GM15510 (cell line): ENCODE measurements around the gene PI16.

Experiments used
- POLR2A ChIP-seq: IDR thresholded peaks from 3 replicates; pipeline ENCODE4 v1.6.1; 2011; ENCODE audit warnings: borderline replicate concordance; ENCODE audit not compliant: insufficient read length; ENCODE audit errors: extremely low read depth

The PI16 gene

GRCh38 chr6:36924131-36924530, 30.4 kb upstream of the PI16 start:
- TF ChIP-seq POLR2A, result no peak

GRCh38 chr6:36924778-36925374, 29.7 kb upstream of the PI16 start:
- no peak for TF ChIP-seq POLR2A

DNA sequence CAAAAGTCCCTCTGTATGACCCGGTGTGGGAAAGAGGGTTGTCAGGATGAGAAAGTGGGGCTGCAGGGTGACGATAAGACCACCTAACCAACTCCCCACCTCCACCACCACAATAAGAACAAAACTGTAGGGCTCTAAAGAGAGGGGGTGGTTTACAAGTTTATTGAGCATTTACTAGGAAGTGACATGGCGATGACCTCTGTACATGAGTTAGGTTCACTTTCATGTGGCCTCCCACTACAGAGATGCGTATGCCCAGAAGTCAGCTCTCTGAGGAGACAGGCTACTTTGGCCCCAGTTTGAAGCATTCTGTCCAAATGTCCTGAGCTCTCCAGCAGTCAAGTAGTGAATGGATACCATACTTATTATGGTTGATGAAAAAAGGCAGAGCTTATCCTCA, 28.7 kb upstream of the PI16 start:
- no peak for TF ChIP-seq POLR2A

DNA sequence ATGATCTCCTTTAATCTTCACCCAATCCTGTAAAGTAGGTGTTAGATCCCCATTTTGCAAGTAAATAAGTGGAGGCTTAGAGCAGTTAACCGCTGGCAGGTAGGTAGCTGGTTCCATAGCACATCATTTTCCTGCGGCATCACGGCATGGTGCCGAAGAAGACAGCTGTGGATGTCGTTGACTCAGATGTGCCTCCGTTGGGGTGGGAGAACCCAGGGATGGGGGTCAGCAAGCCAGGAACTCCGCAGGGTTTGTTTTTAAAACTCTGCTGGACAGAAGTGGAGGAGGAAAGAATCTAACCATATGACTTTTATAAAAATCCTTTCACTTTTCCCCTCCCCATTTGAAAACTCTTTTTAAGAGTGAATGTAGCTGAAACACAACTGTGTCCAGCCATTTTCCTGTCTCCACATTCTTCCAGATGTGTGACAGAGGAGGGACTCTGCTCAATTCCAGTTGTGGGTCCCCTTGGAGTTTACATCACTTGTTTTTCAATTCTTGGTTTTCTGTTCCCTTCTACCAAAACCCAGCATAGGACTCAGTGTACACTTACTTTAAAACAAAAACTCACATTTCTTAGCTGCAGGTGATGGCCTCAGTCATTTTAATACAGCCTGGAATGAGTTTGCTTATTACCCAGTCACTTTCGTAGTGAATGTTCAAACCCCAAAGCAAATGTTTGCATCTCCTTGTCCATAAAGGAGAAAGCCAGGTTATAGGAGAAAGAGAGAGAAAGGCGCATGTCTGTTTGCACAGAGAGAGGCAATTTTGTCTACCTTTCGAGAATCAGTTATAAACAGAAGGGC, 27.6 kb upstream of the PI16 start:
- no peak for TF ChIP-seq POLR2A

GRCh38 chr6:36927691-36928546, 26.6 kb upstream of the PI16 start:
- TF ChIP-seq POLR2A, result no peak

GRCh38 chr6:36928547-36928918, 26.0 kb upstream of the PI16 start:
- TF ChIP-seq POLR2A, result no peak

GRCh38 chr6:36929152-36929551, 25.4 kb upstream of the PI16 start:
- no peak for TF ChIP-seq POLR2A

DNA sequence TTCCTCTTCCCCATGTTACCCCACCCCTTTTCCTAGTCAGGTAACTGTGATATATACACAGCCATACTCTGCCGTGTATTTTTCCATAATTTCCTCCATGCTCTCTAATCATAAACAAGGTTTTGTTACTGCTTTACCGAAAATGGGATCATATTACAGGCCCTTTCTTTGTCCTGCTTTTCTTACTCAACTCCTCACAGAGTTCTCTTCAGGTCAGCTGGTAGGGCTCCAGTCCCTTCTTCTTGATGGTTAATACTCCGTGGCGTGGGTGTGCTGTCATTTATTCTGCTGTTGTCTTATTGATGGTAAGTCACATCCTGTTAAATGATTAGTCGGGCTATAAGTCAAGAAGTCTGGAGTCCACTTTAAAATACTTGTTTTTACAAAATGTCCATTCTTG, 24.9 kb upstream of the PI16 start:
- no peak for TF ChIP-seq POLR2A

- no peak for TF ChIP-seq POLR2A
Measured at GRCh38 chr6:36930483-36930882, 24.1 kb upstream of the PI16 start.

DNA sequence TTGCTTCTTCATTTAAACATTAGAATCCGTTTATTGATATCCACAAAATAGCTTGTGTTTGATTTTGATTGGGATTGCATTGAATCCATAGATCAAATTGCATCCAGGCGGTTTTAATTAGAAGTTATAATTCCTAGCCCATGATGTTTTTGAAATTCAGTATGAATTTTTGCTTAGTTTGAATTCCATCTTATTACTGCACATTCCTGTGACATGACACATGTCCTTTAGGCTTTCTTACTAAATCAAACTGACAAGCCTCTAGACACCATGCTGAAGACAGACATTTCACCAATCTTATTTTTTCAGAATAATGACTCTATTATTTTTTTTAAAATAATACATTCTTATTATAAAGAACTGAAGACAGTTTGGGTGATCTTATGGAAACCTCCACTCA, 21.4 kb upstream of the PI16 start:
- TF ChIP-seq POLR2A, result no peak

- no peak for TF ChIP-seq POLR2A
Measured at GRCh38 chr6:36933519-36933918, 21.0 kb upstream of the PI16 start.

DNA sequence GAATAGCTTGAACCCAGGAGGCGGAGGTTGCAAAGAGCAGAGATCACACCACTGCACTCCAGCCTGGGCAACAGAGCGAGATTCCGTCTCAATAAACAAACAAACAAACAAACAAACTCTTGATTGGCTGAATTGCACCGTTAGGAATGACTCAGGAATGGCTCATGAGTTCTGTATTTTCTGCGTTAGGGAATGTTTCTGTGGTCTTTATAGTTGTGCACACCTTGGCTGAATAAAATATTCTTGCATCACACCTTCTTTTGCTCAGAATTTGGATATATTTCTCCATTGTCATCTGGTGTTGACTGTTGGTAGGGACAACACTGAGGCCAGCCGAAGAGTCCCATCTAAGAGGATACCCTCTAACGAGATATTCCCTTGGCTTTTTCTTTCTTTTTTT, 19.6 kb upstream of the PI16 start:
- TF ChIP-seq POLR2A, result no peak

DNA sequence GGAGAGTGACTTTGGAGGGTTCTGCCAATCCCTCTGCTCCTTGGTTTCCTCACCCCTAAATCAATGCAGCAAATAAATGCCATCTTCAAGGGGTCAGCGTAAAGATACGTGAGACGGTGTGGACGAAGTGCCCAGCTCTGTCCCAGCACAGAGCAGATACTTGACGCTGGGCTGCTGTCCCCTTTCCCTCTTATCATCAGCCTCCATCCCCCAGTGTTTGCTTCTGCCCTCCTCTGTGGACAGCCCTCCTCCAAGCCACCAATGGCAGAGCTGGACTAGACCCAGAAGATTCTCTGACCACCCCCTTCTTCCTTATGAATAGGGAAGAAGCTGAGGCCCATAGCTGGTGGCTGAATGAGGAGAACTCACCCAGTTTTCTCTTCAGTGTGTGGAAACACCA, 17.7 kb upstream of the PI16 start:
- no peak for TF ChIP-seq POLR2A

- no peak for TF ChIP-seq POLR2A
Measured at GRCh38 chr6:36937896-36938295, 16.6 kb upstream of the PI16 start.

DNA sequence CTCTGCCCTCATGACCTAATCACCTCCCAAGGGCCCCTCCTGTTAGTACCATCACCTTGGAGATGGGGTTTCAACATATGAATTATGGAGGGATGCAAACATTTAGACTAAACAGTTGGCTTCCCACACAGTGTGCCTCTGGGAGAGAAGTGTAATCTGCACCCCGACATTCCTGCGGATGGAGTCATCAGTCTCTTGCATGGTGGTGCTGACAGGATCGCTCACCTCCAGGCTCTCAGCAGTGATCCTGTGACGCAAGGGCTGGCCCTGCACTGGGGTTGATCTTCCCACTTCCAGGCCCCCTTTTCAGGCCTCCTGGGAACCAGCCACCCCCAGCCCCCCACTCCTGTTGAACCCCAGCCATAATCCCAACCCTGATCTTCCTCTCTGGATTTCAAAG, 16.0 kb upstream of the PI16 start:
- no peak for TF ChIP-seq POLR2A
